Astrocyte (in vitro differentiated cells and primary cell): ENCODE data around the gene TRDN. TPM values are rescaled to one million over a fixed set of nuclear protein-coding genes. Genes with fewer than 3 reads are reported as not detected.

ENCODE experiments used
- DNase-seq: peaks from one replicate; pipeline ENCODE4 v3.0.0-alpha.2; 2010; ENCODE audit warnings: low read depth
- FAIRE-seq: peaks from 2 replicates; lab custom pipeline; 2011; peaks lifted over from hg19 to GRCh38; lab: Jason Lieb, UNC
- H2AFZ ChIP-seq: 2 replicates; pipeline ENCODE4 v1.6.0; 2012; ENCODE audit warnings: low read depth, low read length, inconsistent platforms
- H3K27ac ChIP-seq: 2 replicates; pipeline ENCODE4 v1.5.1; 2011; ENCODE audit warnings: low read depth, low read length, inconsistent platforms
- H3K27me3 ChIP-seq: 2 replicates; pipeline ENCODE4 v1.6.0; 2011; ENCODE audit warnings: low read length, inconsistent platforms; ENCODE audit not compliant: insufficient read depth
- H3K36me3 ChIP-seq: 2 replicates; pipeline ENCODE4 v1.5.1; 2011; ENCODE audit warnings: low read length, inconsistent platforms; ENCODE audit not compliant: insufficient read depth
- H3K4me1 ChIP-seq: 2 replicates; pipeline ENCODE4 v1.5.1; 2011; ENCODE audit warnings: low read length, inconsistent platforms; ENCODE audit not compliant: insufficient read depth
- H3K4me2 ChIP-seq: 2 replicates; pipeline ENCODE4 v1.6.0; 2012; ENCODE audit warnings: low read length, inconsistent platforms
- H3K4me3 ChIP-seq: 2 replicates; pipeline ENCODE4 v1.5.1; 2011; ENCODE audit warnings: low read depth, mild to moderate bottlenecking, low read length, inconsistent platforms; ENCODE audit not compliant: insufficient read depth
- H3K79me2 ChIP-seq: 2 replicates; pipeline ENCODE4 v1.6.0; 2012; ENCODE audit warnings: mild to moderate bottlenecking, low read length, inconsistent platforms; ENCODE audit not compliant: insufficient read depth
- H3K9ac ChIP-seq: 2 replicates; pipeline ENCODE4 v1.6.0; 2012; ENCODE audit warnings: mild to moderate bottlenecking, low read length, inconsistent platforms
- H3K9me3 ChIP-seq: 2 replicates; pipeline ENCODE4 v1.5.1; 2012; ENCODE audit warnings: low read depth, mild to moderate bottlenecking, low read length, inconsistent platforms; ENCODE audit not compliant: insufficient read depth
- H4K20me1 ChIP-seq: 2 replicates; pipeline ENCODE4 v1.6.0; 2012; ENCODE audit warnings: low read length, inconsistent platforms; ENCODE audit not compliant: insufficient read depth
- H3K27ac Mint-ChIP-seq: one replicate; pipeline ENCODE4 v1.8.0; 2021; ENCODE audit warnings: mild to moderate bottlenecking, mixed read lengths; ENCODE audit not compliant: unreplicated experiment
- H3K27me3 Mint-ChIP-seq: one replicate; pipeline ENCODE4 v1.8.0; 2021; ENCODE audit warnings: low read depth, mixed read lengths; ENCODE audit not compliant: unreplicated experiment
- H3K36me3 Mint-ChIP-seq: one replicate; pipeline ENCODE4 v1.8.0; 2021; ENCODE audit warnings: low read depth, mixed read lengths; ENCODE audit not compliant: unreplicated experiment
- H3K4me1 Mint-ChIP-seq: one replicate; pipeline ENCODE4 v1.8.0; 2021; ENCODE audit warnings: low read depth, mixed read lengths; ENCODE audit not compliant: unreplicated experiment
- H3K4me3 Mint-ChIP-seq: one replicate; pipeline ENCODE4 v1.8.0; 2021; ENCODE audit warnings: mild to moderate bottlenecking, moderate library complexity, mixed read lengths; ENCODE audit not compliant: unreplicated experiment
- H3K9me3 Mint-ChIP-seq: one replicate; pipeline ENCODE4 v1.8.0; 2021; ENCODE audit warnings: mild to moderate bottlenecking, mixed read lengths; ENCODE audit not compliant: unreplicated experiment
- EZH2 ChIP-seq: IDR thresholded peaks from 2 replicates; pipeline ENCODE4 v1.6.1; 2012; ENCODE audit warnings: mild to moderate bottlenecking, low read length, inconsistent platforms; ENCODE audit not compliant: insufficient read depth
- total RNA-seq: library from RNA; stranded (reverse); gene quantifications from 2 replicates; pipeline ENCODE4 v1.2.1, GENCODE V29; 2021
- TF ChIP-seq, protein P1 (sequence below): IDR thresholded peaks from 2 replicates; pipeline ENCODE4 v1.5.1; 2011; ENCODE audit warnings: low read depth, mild to moderate bottlenecking, inconsistent platforms, low read length, moderate library complexity; ENCODE audit not compliant: insufficient read depth

TRDN gene
- total RNA-seq, 1 donor from 2014 or later, result not detected

DNA sequence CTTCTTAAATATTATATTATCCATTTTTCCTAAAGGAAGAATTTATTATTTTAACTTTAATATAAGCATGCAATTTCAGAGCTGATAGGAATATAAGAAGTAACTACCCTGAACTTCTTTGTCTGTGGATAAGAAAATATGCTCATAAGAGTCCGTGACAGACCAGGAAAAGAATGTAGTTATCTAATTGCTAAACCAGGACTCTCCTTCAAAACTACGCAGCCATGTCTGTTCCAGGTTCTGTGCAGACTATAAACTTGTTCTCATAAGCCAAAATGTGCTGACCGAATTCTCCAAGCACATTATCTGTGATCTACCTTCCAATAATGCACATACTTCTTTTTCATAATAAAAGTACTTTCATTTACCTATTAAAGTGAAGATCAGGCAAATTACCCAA, 116.5 kb downstream of the TRDN start:
- no peaks in the 10 kb centered on the region for H3K36me3 ChIP-seq
- H3K4me1 ChIP-seq, result no peaks in the 10 kb centered on the region
- H3K4me3 Mint-ChIP-seq, result no peak overlapping the region
- peaks cover 4% of the 10 kb centered on the region for H3K9me3 Mint-ChIP-seq
- FAIRE-seq (no peak), DNase-seq (peak; percentile 24)
- H3K79me2 ChIP-seq, result no peaks in the 10 kb centered on the region
- no peak overlapping the region for H3K4me3 ChIP-seq
- no peaks in the 10 kb centered on the region for H3K27me3 Mint-ChIP-seq
- H3K36me3 Mint-ChIP-seq, result no peaks in the 10 kb centered on the region
- no peak overlapping the region for H3K27ac ChIP-seq
- no peak for TF ChIP-seq EZH2
- TF ChIP-seq, protein P1, sequence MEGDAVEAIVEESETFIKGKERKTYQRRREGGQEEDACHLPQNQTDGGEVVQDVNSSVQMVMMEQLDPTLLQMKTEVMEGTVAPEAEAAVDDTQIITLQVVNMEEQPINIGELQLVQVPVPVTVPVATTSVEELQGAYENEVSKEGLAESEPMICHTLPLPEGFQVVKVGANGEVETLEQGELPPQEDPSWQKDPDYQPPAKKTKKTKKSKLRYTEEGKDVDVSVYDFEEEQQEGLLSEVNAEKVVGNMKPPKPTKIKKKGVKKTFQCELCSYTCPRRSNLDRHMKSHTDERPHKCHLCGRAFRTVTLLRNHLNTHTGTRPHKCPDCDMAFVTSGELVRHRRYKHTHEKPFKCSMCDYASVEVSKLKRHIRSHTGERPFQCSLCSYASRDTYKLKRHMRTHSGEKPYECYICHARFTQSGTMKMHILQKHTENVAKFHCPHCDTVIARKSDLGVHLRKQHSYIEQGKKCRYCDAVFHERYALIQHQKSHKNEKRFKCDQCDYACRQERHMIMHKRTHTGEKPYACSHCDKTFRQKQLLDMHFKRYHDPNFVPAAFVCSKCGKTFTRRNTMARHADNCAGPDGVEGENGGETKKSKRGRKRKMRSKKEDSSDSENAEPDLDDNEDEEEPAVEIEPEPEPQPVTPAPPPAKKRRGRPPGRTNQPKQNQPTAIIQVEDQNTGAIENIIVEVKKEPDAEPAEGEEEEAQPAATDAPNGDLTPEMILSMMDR, result no peak
- no peak overlapping the region for H3K27ac Mint-ChIP-seq
- H3K4me2 ChIP-seq, result no peak overlapping the region
- no peak overlapping the region for H2AFZ ChIP-seq
- peaks cover 4% of the 10 kb centered on the region for H3K4me1 Mint-ChIP-seq
- H3K9me3 ChIP-seq, result no peaks in the 10 kb centered on the region
- no peaks in the 10 kb centered on the region for H4K20me1 ChIP-seq
- no peaks in the 10 kb centered on the region for H3K27me3 ChIP-seq
- no peak overlapping the region for H3K9ac ChIP-seq

DNA sequence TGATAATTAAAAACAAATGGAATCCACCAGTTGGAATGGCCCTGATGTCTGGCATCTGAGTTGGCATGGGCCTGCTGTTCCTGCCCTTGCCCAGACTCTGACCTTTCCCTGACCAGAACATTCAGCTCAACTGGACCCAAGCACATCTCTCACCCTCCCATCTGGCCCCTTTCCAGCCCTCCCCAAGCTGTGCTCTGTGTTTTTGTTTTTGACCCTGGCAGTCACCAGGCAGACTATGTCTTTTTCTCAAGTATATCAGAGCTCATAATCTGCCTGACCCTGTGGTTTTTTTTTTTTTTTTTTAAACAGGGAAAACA, 117.6 kb downstream of the TRDN start:
- H3K27me3 ChIP-seq, result no peaks in the 10 kb centered on the region
- no peaks in the 10 kb centered on the region for H3K9me3 ChIP-seq
- Mint-ChIP-seq H3K9me3 (peaks cover 4% of the 10 kb centered on the region), H3K36me3 (no peaks in the 10 kb centered on the region), H3K27me3 (no peaks in the 10 kb centered on the region), H3K4me1 (peaks cover 4% of the 10 kb centered on the region), H3K27ac (no peak overlapping the region), H3K4me3 (no peak overlapping the region)
- no peak overlapping the region for H3K4me2 ChIP-seq
- no peaks in the 10 kb centered on the region for H3K79me2 ChIP-seq
- no peak overlapping the region for H3K27ac ChIP-seq
- no peak overlapping the region for H3K4me3 ChIP-seq
- no peaks in the 10 kb centered on the region for H4K20me1 ChIP-seq
- no peak overlapping the region for H2AFZ ChIP-seq
- no peak for FAIRE-seq
- TF ChIP-seq, protein P1, result no peak
- TF ChIP-seq EZH2, result no peak
- H3K4me1 ChIP-seq, result no peaks in the 10 kb centered on the region
- DNase-seq, result no peak
- H3K36me3 ChIP-seq, result no peaks in the 10 kb centered on the region
- no peak overlapping the region for H3K9ac ChIP-seq

DNA sequence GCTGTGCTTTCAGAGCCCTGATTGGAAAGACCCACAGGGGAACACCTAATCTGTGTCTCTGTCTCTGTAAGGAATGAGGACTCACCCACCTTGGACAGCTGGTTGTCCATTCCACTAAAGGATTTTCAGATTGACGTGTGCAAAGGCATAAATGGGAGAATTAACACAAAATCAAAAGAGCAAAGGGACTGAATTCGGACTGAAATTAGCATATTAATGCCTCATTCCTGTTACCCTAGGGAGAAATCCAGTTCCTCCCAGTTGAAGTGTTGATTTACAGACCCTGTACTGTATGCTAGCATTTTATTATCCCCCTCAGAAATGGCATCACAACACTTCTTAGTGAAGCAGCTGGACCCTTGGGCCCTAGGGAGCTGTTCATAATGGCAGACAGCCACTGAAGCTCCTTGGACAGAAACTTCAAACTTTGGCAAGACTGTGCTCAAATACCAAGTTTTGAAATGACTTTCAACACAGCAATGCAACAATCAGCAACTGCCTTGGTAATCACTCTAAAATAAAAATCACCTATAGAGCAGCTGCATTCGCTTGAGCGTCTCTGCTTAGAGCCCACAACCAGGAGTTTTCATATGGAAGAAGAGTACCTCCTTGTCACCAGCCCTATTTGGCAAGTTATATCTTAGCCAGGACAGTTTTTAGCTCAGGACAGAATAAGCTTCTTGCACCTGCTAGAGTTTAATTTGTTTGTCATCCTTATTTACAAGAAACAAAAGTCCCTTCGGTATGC, 118.1 kb downstream of the TRDN start:
- H3K36me3 Mint-ChIP-seq, result no peaks in the 10 kb centered on the region
- Histone ChIP-seq H3K4me2 (no peak overlapping the region), H3K27me3 (no peaks in the 10 kb centered on the region), H3K9ac (no peak overlapping the region), H3K4me1 (no peaks in the 10 kb centered on the region), H3K9me3 (no peaks in the 10 kb centered on the region), H3K79me2 (no peaks in the 10 kb centered on the region), H3K27ac (no peak overlapping the region), H4K20me1 (no peaks in the 10 kb centered on the region), H3K36me3 (no peaks in the 10 kb centered on the region), H3K4me3 (no peak overlapping the region), H2AFZ (no peak overlapping the region)
- H3K4me1 Mint-ChIP-seq, result peaks cover 4% of the 10 kb centered on the region
- H3K27me3 Mint-ChIP-seq, result no peaks in the 10 kb centered on the region
- H3K4me3 Mint-ChIP-seq, result no peak overlapping the region
- no peak for TF ChIP-seq EZH2
- TF ChIP-seq, protein P1, result no peak
- peaks cover 3% of the 10 kb centered on the region for H3K9me3 Mint-ChIP-seq
- FAIRE-seq, result no peak
- no peak overlapping the region for H3K27ac Mint-ChIP-seq
- DNase-seq, result no peak
